Activated naive CD8-positive, alpha-beta T cell treated with anti-CD3 and anti-CD28 coated beads, Interleukin-2, amount 10 ng/mL, durations not matched to agents 7 days and 5 days (primary cell): Measurements from ENCODE around the gene STRAP. TPM values are rescaled to one million over a fixed set of nuclear protein-coding genes. Genes with fewer than 3 reads are reported as not detected.
"Not testable (repeated sequence)": the region's sequence is repeated elsewhere in the genome, so short reads cannot be mapped to it uniquely, and the experiment has no call there.

Source experiments
- ATAC-seq: fragments of 150-1000 bp; cut with Tn5 transposase; one replicate; pipeline ENCODE4 v1.10.0; 2021; ENCODE audit warnings: low read depth, moderate library complexity
- POLR2A ChIA-PET: fragments of 350-600 bp; sonication (Branson Sonifier 250); formaldehyde crosslinking; loops from one replicate; lab custom pipeline; 2021; ENCODE audit warnings: antibody characterized with exemption; lab: Charles Lee
- DNase-seq: peaks from one replicate; pipeline ENCODE4 v3.0.0; 2021
- H3K27ac Mint-ChIP-seq: one replicate; pipeline ENCODE4 v1.8.0; 2022; ENCODE audit warnings: mild to moderate bottlenecking, mixed read lengths
- H3K27me3 Mint-ChIP-seq: one replicate; pipeline ENCODE4 v1.8.0; 2022; ENCODE audit warnings: mild to moderate bottlenecking, moderate library complexity, mixed read lengths
- H3K36me3 Mint-ChIP-seq: one replicate; pipeline ENCODE4 v1.8.0; 2021; ENCODE audit warnings: mild to moderate bottlenecking, mixed read lengths
- H3K4me1 Mint-ChIP-seq: one replicate; pipeline ENCODE4 v1.8.0; 2021; ENCODE audit warnings: mixed read lengths
- H3K4me3 Mint-ChIP-seq: one replicate; pipeline ENCODE4 v1.8.0; 2022; ENCODE audit warnings: mild to moderate bottlenecking, moderate library complexity, mixed read lengths
- H3K9me3 Mint-ChIP-seq: one replicate; pipeline ENCODE4 v1.8.0; 2021; ENCODE audit warnings: mixed read lengths
- total RNA-seq, 2 experiments: library from RNA; stranded (reverse); gene quantifications; one replicate each; pipeline ENCODE4 v1.2.3, GENCODE V29; 2021

Gene STRAP
- total RNA-seq, 2 experiments from 2014 or later, result 59.3 to 60.3 TPM

DNA sequence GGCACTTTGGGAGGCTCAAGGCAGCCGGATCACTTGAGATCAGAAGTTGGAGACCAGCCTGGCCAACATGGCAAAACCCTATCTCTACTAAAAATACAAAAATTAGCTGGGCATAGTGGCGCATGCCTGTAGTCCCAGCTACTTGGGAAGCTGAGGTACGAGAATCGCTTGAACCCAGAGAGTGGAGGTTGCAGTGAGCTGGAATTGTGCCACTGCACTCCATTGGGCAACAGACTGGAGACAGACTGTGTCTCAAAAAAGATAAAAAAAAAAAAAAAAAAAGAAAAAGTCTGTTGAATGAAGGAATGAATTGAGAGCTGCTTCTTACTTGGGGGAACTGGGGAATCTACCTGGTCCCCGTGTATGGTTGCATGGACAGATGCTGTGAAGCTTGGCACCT is 31.9 kb downstream of the STRAP start:
- not testable (repeated sequence) for H3K4me3 Mint-ChIP-seq

DNA sequence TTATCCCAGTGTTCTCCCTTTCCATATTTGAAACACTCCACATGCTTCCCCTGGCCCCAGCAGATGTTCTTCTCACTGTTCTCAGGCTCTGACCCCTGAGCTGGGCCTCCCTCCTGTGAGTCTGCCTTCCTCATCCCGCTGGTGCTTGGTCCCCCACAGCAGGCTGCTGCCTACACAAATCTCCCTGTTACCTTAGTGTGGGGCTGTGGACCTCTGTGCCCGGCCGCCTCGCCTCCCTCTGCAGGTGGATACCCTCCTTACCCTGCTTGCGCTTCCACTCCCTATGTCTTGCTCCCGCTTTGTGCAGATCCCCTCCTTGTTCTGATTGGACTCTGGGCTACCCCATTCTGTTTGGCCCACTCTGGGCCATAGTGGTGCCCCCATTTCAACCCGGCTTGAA is 35.9 kb downstream of the STRAP start:
- ATAC-seq, result no peak
- Mint-ChIP-seq H3K4me1 (no peaks in the 10 kb centered on the region), H3K27me3 (no peaks in the 10 kb centered on the region), H3K4me3 (no peak overlapping the region), H3K9me3 (no peaks in the 10 kb centered on the region), H3K36me3 (peaks cover 5% of the 10 kb centered on the region), H3K27ac (no peak overlapping the region)
- POLR2A ChIA-PET, result no interaction called here
- DNase-seq, result no peak

More for the DNA sequence above, 31.9 kb downstream of the STRAP start:
- DNase-seq, H3K9me3 Mint-ChIP-seq, ATAC-seq, H3K36me3 Mint-ChIP-seq, POLR2A ChIA-PET, H3K27me3 Mint-ChIP-seq, H3K27ac Mint-ChIP-seq: not testable (repeated sequence)
- H3K4me1 Mint-ChIP-seq, result peaks cover 15% of the 10 kb centered on the region

DNA sequence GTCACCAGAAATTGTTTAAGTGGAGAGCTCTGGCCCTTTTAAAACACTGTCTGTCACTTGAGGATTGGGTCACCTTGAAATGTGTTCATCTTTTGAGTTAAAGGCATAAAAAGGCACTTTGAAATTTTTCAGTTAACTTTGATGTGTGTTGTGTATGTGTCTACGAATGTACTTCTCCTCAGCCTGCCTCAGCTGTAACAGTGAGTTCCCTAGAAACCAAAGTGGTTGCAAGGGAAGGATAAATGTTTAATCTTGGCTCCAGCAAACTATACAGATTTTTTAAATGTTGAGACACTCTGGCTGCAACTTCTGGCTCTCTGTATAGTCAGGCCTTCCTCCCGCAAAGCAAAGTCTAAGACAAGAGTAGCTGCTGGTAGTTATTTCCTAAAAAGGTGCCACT is 37.2 kb downstream of the STRAP start:
- H3K27ac Mint-ChIP-seq, result no peak overlapping the region
- no peak for ATAC-seq
- H3K4me1 Mint-ChIP-seq, result no peaks in the 10 kb centered on the region
- no peaks in the 10 kb centered on the region for H3K9me3 Mint-ChIP-seq
- POLR2A ChIA-PET, result no interaction called here
- no peaks in the 10 kb centered on the region for H3K27me3 Mint-ChIP-seq
- no peak overlapping the region for H3K4me3 Mint-ChIP-seq
- peaks cover 5% of the 10 kb centered on the region for H3K36me3 Mint-ChIP-seq
- no peak for DNase-seq

DNA sequence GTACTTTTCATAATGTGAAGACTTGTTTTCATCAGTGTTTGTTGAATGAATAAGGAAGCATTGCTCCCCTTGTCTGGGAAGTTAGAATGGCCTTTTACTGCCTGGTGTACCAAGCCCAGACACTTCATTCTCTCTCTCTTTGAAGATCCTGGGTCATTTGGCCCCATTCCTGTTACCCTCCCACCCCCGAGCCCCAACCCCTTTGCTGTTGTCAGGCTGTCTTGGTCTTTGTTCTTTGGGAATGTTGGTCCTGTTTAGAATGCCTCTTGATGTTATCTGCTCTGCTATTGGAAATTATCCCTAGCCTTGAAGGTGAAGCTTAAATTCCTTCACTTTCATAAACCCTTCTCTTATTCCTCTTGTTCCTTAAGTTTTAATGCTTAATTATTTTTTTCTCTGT is 42.8 kb downstream of the STRAP start:
- Mint-ChIP-seq H3K9me3 (no peaks in the 10 kb centered on the region), H3K4me3 (no peak overlapping the region), H3K27me3 (no peaks in the 10 kb centered on the region), H3K36me3 (peaks cover 4% of the 10 kb centered on the region), H3K27ac (no peak overlapping the region), H3K4me1 (no peaks in the 10 kb centered on the region)
- POLR2A ChIA-PET, result no interaction called here
- DNase-seq, result no peak
- no peak for ATAC-seq

DNA sequence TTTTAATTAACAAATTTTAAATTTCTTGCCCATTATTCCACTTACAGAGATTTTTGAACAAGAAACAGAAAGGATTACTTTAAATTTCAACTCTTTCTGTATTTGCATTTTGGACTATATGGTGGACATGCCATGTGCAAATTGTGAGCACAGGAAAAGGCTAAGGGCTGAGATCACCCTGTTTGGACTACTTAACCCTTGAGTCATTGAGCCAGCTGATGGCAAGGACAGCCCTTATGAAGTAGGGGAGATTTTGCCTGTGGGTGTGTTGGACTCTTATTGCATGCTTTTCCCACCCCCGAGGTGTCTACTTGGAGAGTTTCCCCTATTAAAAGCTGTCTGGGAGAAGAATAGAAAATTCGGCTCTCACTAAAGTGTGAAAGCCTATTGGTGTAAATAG is 46.2 kb downstream of the STRAP start:
- H3K4me1 Mint-ChIP-seq, result peaks cover 5% of the 10 kb centered on the region
- H3K27ac Mint-ChIP-seq, result no peak overlapping the region
- H3K27me3 Mint-ChIP-seq, result no peaks in the 10 kb centered on the region
- H3K4me3 Mint-ChIP-seq, result no peak overlapping the region
- POLR2A ChIA-PET, result no interaction called here
- no peak for DNase-seq
- no peak for ATAC-seq
- H3K9me3 Mint-ChIP-seq, result peaks cover 3% of the 10 kb centered on the region
- peaks cover 13% of the 10 kb centered on the region for H3K36me3 Mint-ChIP-seq

DNA sequence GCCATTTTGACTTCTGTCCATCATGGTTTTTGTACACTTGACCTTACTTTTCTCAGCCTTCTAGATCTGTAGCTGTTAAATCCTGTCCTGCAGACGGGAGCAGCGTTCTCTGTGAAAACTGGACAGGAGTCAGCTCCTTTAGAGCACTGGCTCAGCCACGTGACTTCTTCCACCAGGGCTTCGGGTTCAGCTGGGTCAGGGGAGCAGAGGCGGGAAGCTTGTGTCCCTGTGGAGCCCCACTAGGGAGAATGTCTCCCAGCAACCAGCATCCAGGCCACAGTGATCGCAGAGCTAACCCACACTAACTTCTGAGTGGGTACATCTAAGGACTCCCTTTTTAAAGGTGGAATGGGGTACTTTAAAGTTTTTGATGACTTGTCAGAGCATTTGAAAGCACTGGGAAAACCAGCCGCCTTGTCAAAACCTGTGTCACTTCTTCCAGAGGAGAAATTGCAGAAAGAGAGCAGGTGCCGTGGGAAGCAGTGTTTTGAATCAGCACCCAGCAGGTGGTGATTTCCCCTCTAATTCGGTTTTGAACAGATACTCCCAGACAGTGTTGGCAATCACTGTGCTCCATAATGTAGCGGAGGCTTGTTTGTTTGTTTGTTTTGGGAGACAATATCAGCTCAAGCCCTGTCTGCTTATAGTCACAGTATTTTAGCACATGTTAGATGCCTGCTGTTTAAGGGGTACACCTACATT is 46.8 kb downstream of the STRAP start:
- Mint-ChIP-seq H3K27ac (no peak overlapping the region), H3K36me3 (peaks cover 13% of the 10 kb centered on the region), H3K4me1 (peaks cover 5% of the 10 kb centered on the region), H3K4me3 (no peak overlapping the region), H3K27me3 (no peaks in the 10 kb centered on the region), H3K9me3 (peaks cover 3% of the 10 kb centered on the region)
- ATAC-seq (no peak), DNase-seq (no peak)
- POLR2A ChIA-PET, result no interaction called here

GRCh38 chr12:15931590-15932053 is 49.4 kb downstream of the STRAP start:
- no peak for ATAC-seq
- H3K36me3 Mint-ChIP-seq, result peaks cover 9% of the 10 kb centered on the region
- POLR2A ChIA-PET, result no interaction called here
- no peak for DNase-seq
- peaks cover 5% of the 10 kb centered on the region for H3K4me1 Mint-ChIP-seq
- H3K4me3 Mint-ChIP-seq, result no peak overlapping the region
- H3K27ac Mint-ChIP-seq, result no peak overlapping the region
- no peaks in the 10 kb centered on the region for H3K27me3 Mint-ChIP-seq
- peaks cover 3% of the 10 kb centered on the region for H3K9me3 Mint-ChIP-seq

GRCh38 chr12:15932327-15932726 is 50.1 kb downstream of the STRAP start:
- H3K4me1 Mint-ChIP-seq, result peaks cover 5% of the 10 kb centered on the region
- H3K27me3 Mint-ChIP-seq, result no peaks in the 10 kb centered on the region
- H3K4me3 Mint-ChIP-seq, result no peak overlapping the region
- no peak for DNase-seq
- peaks cover 9% of the 10 kb centered on the region for H3K36me3 Mint-ChIP-seq
- POLR2A ChIA-PET, result no interaction called here
- no peak for ATAC-seq
- H3K27ac Mint-ChIP-seq, result no peak overlapping the region
- H3K9me3 Mint-ChIP-seq, result peaks cover 6% of the 10 kb centered on the region

DNA sequence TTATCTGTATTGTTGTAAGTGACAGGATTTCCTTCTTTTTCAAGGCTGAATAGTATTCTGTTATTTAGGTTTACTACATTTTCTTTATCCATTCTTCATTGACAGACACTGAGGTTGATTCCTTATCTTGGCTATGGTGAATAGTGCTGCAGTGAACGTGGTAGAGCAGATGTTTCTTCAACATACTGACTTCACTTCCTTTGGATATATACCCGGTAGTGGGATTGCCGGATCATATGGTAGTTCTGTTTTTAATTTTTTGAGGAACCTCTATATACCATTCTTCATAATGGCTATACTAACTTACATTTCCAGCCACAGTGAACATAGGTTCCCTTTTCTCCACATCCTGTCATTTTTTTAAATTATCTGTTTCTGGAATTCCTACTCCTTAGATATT is 50.8 kb downstream of the STRAP start:
- Mint-ChIP-seq H3K36me3 (peaks cover 9% of the 10 kb centered on the region), H3K4me3 (no peak overlapping the region), H3K9me3 (peaks cover 6% of the 10 kb centered on the region), H3K27me3 (no peaks in the 10 kb centered on the region), H3K27ac (no peak overlapping the region), H3K4me1 (peaks cover 5% of the 10 kb centered on the region)
- ATAC-seq (no peak), DNase-seq (no peak)
- POLR2A ChIA-PET, result no interaction called here

GRCh38 chr12:15933751-15934150 is 51.6 kb downstream of the STRAP start:
- Mint-ChIP-seq H3K27me3 (no peaks in the 10 kb centered on the region), H3K36me3 (peaks cover 10% of the 10 kb centered on the region), H3K27ac (no peak overlapping the region), H3K4me1 (peaks cover 5% of the 10 kb centered on the region), H3K9me3 (peaks cover 6% of the 10 kb centered on the region), H3K4me3 (no peak overlapping the region)
- POLR2A ChIA-PET, result no interaction called here
- DNase-seq (no peak), ATAC-seq (no peak)

GRCh38 chr12:15936751-15937150 is 54.6 kb downstream of the STRAP start:
- Mint-ChIP-seq H3K4me3 (no peak overlapping the region), H3K27ac (no peak overlapping the region), H3K27me3 (no peaks in the 10 kb centered on the region), H3K4me1 (peaks cover 4% of the 10 kb centered on the region), H3K9me3 (peaks cover 12% of the 10 kb centered on the region), H3K36me3 (peaks cover 14% of the 10 kb centered on the region)
- ATAC-seq (no peak), DNase-seq (no peak)
- POLR2A ChIA-PET, result no interaction called here

DNA sequence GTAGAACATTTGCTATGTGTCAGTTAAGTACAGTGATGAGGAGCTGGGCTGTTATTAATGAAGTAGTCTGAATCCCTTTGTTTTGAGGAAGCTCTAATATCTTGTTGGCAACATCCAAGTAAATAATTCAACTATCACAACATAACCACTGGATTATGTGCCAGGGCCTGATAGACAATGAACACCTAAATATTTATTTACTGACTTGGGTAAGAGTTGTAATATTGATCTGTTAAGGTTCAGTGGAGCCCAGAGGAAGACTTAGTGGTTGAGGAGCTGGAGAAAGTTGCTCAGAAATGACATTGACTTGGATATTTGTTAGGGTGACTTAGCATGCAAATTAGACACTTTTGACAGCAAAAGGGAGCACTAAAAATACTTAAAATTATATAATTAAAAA is 55.7 kb downstream of the STRAP start:
- H3K4me1 Mint-ChIP-seq, result peaks cover 5% of the 10 kb centered on the region
- H3K4me3 Mint-ChIP-seq, result no peak overlapping the region
- DNase-seq (no peak), ATAC-seq (no peak)
- peaks cover 15% of the 10 kb centered on the region for H3K9me3 Mint-ChIP-seq
- no peaks in the 10 kb centered on the region for H3K27me3 Mint-ChIP-seq
- POLR2A ChIA-PET, result no interaction called here
- no peak overlapping the region for H3K27ac Mint-ChIP-seq
- H3K36me3 Mint-ChIP-seq, result peaks cover 14% of the 10 kb centered on the region

- POLR2A ChIA-PET, result no interaction called here
- H3K4me3 Mint-ChIP-seq, result no peak overlapping the region
- H3K36me3 Mint-ChIP-seq, result peaks cover 16% of the 10 kb centered on the region
- peaks cover 5% of the 10 kb centered on the region for H3K4me1 Mint-ChIP-seq
- H3K9me3 Mint-ChIP-seq, result peaks cover 20% of the 10 kb centered on the region
- DNase-seq, result no peak
- H3K27me3 Mint-ChIP-seq, result no peaks in the 10 kb centered on the region
- no peak overlapping the region for H3K27ac Mint-ChIP-seq
- no peak for ATAC-seq
Measured at GRCh38 chr12:15939111-15939510, 56.9 kb downstream of the STRAP start.

- Mint-ChIP-seq H3K4me3 (no peak overlapping the region), H3K9me3 (peaks cover 24% of the 10 kb centered on the region), H3K27ac (no peak overlapping the region), H3K27me3 (no peaks in the 10 kb centered on the region), H3K36me3 (peaks cover 19% of the 10 kb centered on the region), H3K4me1 (peaks cover 5% of the 10 kb centered on the region)
- no peak for DNase-seq
- no peak for ATAC-seq
- POLR2A ChIA-PET, result no interaction called here
Measured at GRCh38 chr12:15942475-15942874, 60.3 kb downstream of the STRAP start.
